Effector CD4-positive, alpha-beta T cell (primary cell): ENCODE data around the gene IGFBP4.

Source experiments
- DNase-seq: peaks from one replicate; pipeline ENCODE4 v3.0.0-alpha.2; 2020

Gene IGFBP4

GRCh38 chr17:40457369-40457768 lies 14.1 kb downstream of the IGFBP4 start:
- DNase-seq = no peak

GRCh38 chr17:40457964-40458791 lies 14.9 kb downstream of the IGFBP4 start:
- DNase-seq = no peak

GRCh38 chr17:40458851-40459482 lies 15.7 kb downstream of the IGFBP4 start:
- no peak for DNase-seq

- no peak for DNase-seq
These were observed 16.7 kb downstream of the IGFBP4 start for GRCh38 chr17:40459636-40460603.

GRCh38 chr17:40460604-40460967 lies 17.3 kb downstream of the IGFBP4 start:
- no peak for DNase-seq

GRCh38 chr17:40460968-40461731 lies 17.9 kb downstream of the IGFBP4 start:
- no peak for DNase-seq

GRCh38 chr17:40461732-40462342 lies 18.6 kb downstream of the IGFBP4 start:
- no peak for DNase-seq

- no peak for DNase-seq
These were observed 19.3 kb downstream of the IGFBP4 start for GRCh38 chr17:40462343-40463121.

GRCh38 chr17:40463122-40463550 lies 19.9 kb downstream of the IGFBP4 start:
- DNase-seq = no peak

GRCh38 chr17:40464392-40464855 lies 21.2 kb downstream of the IGFBP4 start:
- DNase-seq = no peak

- no peak for DNase-seq
These were observed 23.2 kb downstream of the IGFBP4 start for GRCh38 chr17:40466298-40466971.

GRCh38 chr17:40467281-40467867 lies 24.1 kb downstream of the IGFBP4 start:
- DNase-seq = no peak

GRCh38 chr17:40468560-40468959 lies 25.3 kb downstream of the IGFBP4 start:
- no peak for DNase-seq

- DNase-seq = no peak
These were observed 26.8 kb downstream of the IGFBP4 start for GRCh38 chr17:40469805-40470675.

GRCh38 chr17:40470932-40471828 lies 27.9 kb downstream of the IGFBP4 start:
- DNase-seq = no peak

- no peak for DNase-seq
These were observed 28.8 kb downstream of the IGFBP4 start for GRCh38 chr17:40471846-40472732.
